Stimulated activated naive CD8-positive, alpha-beta T cell treated with anti-CD3 and anti-CD28 coated beads, Interleukin-15, Interleukin-2, amounts not matched to agents 100 U/mL and 50 U/mL, for 24 hours (primary cell): Measurements from ENCODE around the gene FBXW10.
"Not testable (repeated sequence)": the region's sequence is repeated elsewhere in the genome, so short reads cannot be mapped to it uniquely, and the experiment has no call there.

Experiments used
- ATAC-seq: fragments of 150-1000 bp; cut with Tn5 transposase; one replicate; pipeline ENCODE4 v1.10.0; 2021
- DNase-seq: peaks from one replicate; pipeline ENCODE4 v3.0.0; 2021

The FBXW10 gene, protein sequence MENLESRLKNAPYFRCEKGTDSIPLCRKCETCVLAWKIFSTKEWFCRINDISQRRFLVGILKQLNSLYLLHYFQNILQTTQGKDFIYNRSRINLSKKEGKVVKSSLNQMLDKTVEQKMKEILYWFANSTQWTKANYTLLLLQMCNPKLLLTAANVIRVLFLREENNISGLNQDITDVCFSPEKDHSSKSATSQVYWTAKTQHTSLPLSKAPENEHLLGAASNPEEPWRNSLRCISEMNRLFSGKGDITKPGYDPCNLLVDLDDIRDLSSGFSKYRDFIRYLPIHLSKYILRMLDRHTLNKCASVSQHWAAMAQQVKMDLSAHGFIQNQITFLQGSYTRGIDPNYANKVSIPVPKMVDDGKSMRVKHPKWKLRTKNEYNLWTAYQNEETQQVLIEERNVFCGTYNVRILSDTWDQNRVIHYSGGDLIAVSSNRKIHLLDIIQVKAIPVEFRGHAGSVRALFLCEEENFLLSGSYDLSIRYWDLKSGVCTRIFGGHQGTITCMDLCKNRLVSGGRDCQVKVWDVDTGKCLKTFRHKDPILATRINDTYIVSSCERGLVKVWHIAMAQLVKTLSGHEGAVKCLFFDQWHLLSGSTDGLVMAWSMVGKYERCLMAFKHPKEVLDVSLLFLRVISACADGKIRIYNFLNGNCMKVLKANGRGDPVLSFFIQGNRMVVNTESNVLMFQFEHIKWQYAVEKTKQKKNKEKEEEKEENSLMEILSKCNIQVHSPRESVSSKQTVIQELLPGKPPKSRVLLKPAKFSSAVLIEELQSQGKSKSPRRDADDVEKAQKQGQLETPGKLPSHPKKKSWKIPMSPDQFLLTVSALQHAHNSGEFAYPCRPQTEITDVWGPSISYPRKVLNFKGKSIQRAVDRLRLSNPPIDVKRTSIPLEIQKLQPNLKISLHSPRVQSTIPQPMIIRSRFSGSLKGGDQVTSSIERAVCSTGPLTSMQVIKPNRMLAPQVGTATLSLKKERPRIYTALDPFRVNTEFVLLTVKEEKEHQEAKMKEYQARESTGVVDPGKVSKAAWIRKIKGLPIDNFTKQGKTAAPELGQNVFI

DNA sequence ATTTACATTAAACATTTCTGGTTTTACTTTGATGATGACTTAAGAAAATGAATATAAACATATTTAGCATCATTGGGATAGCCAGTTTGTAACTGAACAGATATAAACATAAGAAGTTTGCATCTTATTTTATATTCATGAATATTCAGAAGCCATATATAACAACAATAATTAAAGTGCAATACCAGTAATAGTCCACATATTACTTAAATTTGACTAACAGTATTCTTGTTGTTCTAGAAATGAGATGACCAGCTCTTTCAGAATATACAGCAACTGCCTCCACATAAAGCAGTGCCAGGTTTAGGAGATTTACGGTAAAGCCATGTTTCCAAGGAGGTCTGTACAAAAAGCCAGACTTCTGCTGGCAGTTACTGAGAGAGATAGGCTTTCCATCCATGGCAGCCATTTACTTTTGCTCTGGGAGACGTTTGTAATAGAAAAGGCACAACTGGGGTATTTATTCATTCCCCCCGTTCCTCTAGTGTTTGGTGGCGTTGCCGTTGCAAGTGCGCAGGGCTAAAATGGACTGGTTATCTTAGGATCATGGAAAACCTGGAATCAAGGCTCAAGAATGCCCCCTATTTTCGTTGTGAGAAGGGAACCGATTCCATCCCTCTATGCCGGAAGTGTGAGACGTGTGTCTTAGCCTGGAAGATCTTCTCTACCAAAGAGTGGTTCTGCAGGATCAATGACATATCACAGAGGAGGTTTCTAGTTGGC lies at the start of gene FBXW10:
TSS of gene FBXW10 (plus strand) at position 356 of the 723 bp plus-strand sequence. CDS start at position 547, 191 bp downstream.
- DNase-seq, ATAC-seq: not testable (repeated sequence)

GRCh38 chr17:18695143-18695542 lies 48.7 kb upstream of the FBXW10 start:
- not testable (repeated sequence) for ATAC-seq, DNase-seq

DNA sequence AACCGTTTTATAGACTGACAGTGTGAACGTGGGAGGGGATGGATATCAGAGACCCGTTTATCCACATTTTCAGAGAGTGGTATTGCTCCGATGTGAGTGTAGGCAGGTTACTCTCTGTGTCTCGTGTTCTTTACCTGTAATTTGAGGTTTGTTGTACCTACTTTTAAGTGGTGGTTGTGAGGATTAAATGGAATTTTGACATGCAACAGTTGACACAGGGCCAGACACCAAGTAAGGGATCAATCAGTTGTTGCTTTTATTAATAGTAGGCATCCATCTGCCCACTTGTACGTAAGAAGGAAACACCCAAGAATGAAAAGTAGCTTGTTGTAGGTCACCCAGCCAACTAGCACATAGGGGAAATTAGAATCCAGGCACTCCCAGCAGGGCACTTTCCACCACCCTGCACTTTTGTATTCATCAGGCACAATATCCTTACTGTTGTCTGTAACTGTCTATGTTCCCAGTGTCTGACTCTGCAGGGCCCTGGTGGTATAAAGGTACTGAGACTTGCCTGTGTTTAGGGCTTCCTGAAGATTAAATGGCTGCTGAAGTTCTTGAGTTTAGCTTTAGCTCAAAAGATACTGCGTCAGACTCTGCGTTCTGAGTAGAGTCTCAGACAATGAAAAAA lies 45.3 kb upstream of the FBXW10 start:
- DNase-seq, ATAC-seq: not testable (repeated sequence)

- DNase-seq, ATAC-seq: not testable (repeated sequence)
Measured at GRCh38 chr17:18705955-18706354, 37.9 kb upstream of the FBXW10 start.

DNA sequence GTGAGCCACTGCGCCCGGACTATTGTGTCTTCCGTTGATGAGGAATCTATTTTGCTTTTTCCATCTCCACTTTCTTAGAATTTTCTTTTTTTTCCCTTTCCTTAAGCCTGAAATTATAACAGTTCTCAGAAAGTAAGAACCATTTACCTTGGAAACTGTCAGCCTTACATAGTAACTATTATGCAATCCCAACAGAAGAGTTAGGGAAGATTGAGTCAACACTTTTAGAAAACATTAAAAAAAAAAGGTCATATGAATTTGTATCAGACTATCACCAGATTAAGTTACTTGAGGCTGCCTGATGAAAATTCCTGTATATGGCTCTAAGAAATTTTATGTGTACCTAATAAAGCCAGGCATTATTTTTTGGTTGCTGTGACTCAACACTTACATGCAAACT lies 35.6 kb upstream of the FBXW10 start:
- not testable (repeated sequence) for DNase-seq, ATAC-seq

DNA sequence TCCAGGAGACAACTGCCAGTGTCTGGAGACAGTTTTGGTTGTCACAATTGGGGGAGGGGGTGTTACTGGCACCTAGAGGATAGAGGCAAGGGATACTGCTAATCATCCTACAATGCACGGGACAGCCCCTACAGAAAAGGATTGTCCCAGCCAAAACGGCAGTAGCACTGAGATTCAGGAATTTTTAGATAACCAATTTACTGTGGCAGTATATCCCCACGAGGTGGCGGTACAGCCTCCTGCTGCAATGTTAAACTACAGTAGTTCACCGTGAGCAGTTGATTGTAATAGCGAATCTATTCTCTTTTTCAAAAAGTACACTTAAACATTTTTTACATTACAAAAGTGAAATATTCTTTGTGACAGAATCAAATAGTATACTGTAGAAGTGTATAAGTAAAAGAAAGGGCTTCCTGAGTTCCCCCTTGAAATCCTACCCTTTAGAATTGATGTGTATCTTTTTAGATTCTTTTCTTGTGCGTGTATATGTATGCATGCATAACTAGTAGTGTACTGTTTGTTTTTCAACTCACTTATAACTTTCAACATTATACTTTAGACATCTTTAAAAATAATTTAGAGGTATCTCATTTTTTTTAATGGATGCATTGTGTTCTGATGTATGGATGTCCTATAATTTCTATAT lies 31.4 kb upstream of the FBXW10 start:
- ATAC-seq (peak; percentile 57), DNase-seq (peak; percentile 69)

- ATAC-seq, DNase-seq: not testable (repeated sequence)
Measured at GRCh38 chr17:18718643-18719427, 25.0 kb upstream of the FBXW10 start.

DNA sequence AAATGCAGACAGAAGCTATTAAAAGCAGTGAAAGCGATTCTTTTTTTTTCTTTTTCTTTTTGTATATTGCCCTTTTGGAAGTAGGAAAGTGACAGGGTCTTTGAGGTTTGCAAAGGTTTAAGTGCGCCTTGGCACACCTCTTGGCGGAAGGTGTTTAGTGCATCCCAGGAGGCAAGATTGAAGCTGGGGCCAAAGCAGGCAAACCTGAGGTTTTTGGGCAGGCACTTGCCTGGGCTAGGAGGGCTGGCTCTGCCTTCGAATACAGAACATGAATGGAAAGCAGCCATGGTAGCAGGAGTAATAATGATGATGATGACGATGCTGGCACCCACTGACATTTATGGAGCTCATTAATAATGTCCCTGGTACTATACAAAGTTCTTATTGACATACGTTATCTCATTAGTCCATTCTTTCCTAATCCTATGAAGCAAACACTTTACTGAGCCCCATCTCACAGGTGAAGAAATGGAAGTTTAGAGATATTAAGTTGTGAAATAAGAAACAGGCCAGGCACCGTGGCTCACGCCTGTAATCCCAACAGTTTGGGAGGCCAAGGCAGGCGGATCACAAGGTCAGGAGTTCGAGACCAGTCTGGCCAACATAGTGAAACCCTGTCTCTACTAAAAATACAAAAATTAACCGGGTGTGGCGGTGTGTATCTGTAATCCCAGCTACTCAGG lies 24.3 kb upstream of the FBXW10 start:
- ATAC-seq, DNase-seq: not testable (repeated sequence)

DNA sequence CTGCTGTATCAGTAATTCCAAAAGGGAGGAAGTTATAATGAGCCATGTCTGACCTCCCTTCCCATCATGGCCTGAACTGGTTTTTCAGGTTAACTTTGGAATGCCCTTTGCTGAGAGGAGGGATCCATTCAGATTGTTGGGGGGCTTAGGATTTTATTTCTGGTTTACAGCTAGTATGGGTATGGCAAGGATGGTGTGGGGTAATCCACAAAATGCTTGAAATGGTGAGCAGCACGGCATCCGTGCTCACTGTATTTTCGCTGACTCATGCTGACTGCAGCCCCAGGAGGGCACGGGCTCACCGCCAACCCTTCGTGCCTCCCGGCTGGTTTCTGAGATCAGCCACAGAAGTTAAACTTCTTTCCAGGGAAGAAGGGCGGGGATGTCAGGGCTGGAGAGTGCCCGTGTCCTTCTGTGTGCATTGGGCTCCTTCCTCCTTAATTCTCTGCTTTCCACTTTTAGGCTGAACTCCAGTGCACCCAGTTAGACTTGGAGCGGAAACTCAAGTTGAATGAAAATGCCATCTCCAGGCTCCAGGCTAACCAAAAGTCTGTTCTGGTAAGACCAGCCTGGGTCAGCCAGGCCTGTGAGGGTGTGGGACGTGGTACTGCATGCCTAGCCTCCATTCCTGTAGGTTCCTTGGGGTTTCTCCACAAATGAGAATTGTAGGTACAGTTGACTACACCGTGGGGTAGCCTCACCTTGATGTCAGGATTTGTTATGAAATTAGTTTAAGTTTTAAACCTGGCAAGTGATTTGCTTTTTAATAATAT lies 21.9 kb upstream of the FBXW10 start:
- not testable (repeated sequence) for ATAC-seq, DNase-seq

- not testable (repeated sequence) for DNase-seq, ATAC-seq
Measured at GRCh38 chr17:18722612-18723011, 21.2 kb upstream of the FBXW10 start.

GRCh38 chr17:18723509-18723908 lies 20.3 kb upstream of the FBXW10 start:
- ATAC-seq, DNase-seq: not testable (repeated sequence)

GRCh38 chr17:18732438-18732837 lies 11.4 kb upstream of the FBXW10 start:
- not testable (repeated sequence) for DNase-seq, ATAC-seq

DNA sequence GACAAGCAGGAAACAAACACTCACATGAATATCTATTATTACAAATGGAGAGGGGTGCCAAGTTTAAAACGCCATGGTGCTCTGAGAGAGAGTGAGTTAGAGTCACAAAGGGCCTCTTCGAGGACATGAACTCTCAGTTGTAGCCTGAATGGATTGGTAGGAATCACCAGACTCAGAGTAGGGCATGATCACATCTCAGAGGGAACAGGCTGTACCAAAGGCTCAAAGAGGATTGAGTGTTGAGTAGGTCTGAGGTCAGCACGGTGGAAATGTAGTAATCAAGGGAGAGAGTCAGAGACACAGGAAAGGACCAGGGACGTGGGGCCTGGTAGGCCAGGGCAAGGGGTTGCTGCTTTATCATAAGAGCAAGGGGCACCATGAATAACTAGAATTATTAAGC lies 10.5 kb upstream of the FBXW10 start:
- not testable (repeated sequence) for ATAC-seq, DNase-seq

- not testable (repeated sequence) for DNase-seq
Measured at GRCh38 chr17:18739616-18740391, 4.0 kb upstream of the FBXW10 start.

GRCh38 chr17:18741228-18741627 lies 2.6 kb upstream of the FBXW10 start:
- ATAC-seq, DNase-seq: not testable (repeated sequence)

More at GRCh38 chr17:18739616-18740391, 4.0 kb upstream of the FBXW10 start:
- not testable (repeated sequence) for ATAC-seq

GRCh38 chr17:18744726-18745125 lies 872 bp downstream of the FBXW10 start:
- DNase-seq, ATAC-seq: not testable (repeated sequence)

- DNase-seq, ATAC-seq: not testable (repeated sequence)
Measured at GRCh38 chr17:18746551-18746950, 2.7 kb downstream of the FBXW10 start.
